Measurements from ENCODE around the gene SLIT1.
A peak's percentile ranks its signal among the peaks of the same experiment; 100 is the strongest.

SLIT1 gene

GRCh38 chr10:97220355-97220754, 34.6 kb upstream of the SLIT1 start:
- TF ChIP-seq POLR2A (IDR thresholded peaks at IDR 0.05; ENCODE audit: low read depth, low read length) (no peak), TAF1 (IDR thresholded peaks at IDR 0.05; ENCODE audit: borderline replicate concordance, low read depth, low read length) (no peak), POLR2AphosphoS5 (IDR thresholded peaks at IDR 0.05; ENCODE audit: low read depth, low read length) (no peak)
- DNase-seq (ENCODE audit: insufficient read length) (no peak), FAIRE-seq (no peak)

GRCh38 chr10:97217299-97217698, 31.5 kb upstream of the SLIT1 start:
- FAIRE-seq (no peak), DNase-seq (ENCODE audit: insufficient read length) (no peak)
- TF ChIP-seq POLR2AphosphoS5 (IDR thresholded peaks at IDR 0.05; ENCODE audit: low read depth, low read length) = no peak
- TF ChIP-seq POLR2A (IDR thresholded peaks at IDR 0.05; ENCODE audit: low read depth, low read length) = no peak
- TF ChIP-seq TAF1 (IDR thresholded peaks at IDR 0.05; ENCODE audit: borderline replicate concordance, low read depth, low read length) = no peak

- TF ChIP-seq POLR2AphosphoS5 (IDR thresholded peaks at IDR 0.05; ENCODE audit: low read depth, low read length) (no peak), POLR2A (IDR thresholded peaks at IDR 0.05; ENCODE audit: low read depth, low read length) (no peak), TAF1 (IDR thresholded peaks at IDR 0.05; ENCODE audit: borderline replicate concordance, low read depth, low read length) (no peak)
Observed at GRCh38 chr10:97215619-97216260, 30.0 kb upstream of the SLIT1 start.

GRCh38 chr10:97213431-97213830, 27.7 kb upstream of the SLIT1 start:
- no peak for FAIRE-seq
- no peak for TF ChIP-seq TAF1 (IDR thresholded peaks at IDR 0.05; ENCODE audit: borderline replicate concordance, low read depth, low read length)
- no peak for TF ChIP-seq POLR2A (IDR thresholded peaks at IDR 0.05; ENCODE audit: low read depth, low read length)
- no peak for TF ChIP-seq POLR2AphosphoS5 (IDR thresholded peaks at IDR 0.05; ENCODE audit: low read depth, low read length)
- DNase-seq (ENCODE audit: insufficient read length) = no peak

More at GRCh38 chr10:97215619-97216260, 30.0 kb upstream of the SLIT1 start:
- FAIRE-seq = no peak
- no peak for DNase-seq (ENCODE audit: insufficient read length)

GRCh38 chr10:97211229-97211628, 25.5 kb upstream of the SLIT1 start:
- TF ChIP-seq TAF1 (IDR thresholded peaks at IDR 0.05; ENCODE audit: borderline replicate concordance, low read depth, low read length) (no peak), POLR2AphosphoS5 (IDR thresholded peaks at IDR 0.05; ENCODE audit: low read depth, low read length) (no peak), POLR2A (IDR thresholded peaks at IDR 0.05; ENCODE audit: low read depth, low read length) (no peak)
- FAIRE-seq = no peak
- no peak for DNase-seq (ENCODE audit: insufficient read length)

- peak; percentile 86 for FAIRE-seq
- TF ChIP-seq POLR2AphosphoS5 (IDR thresholded peaks at IDR 0.05; ENCODE audit: low read depth, low read length) = no peak
Observed at GRCh38 chr10:97210543-97210960, 24.8 kb upstream of the SLIT1 start.

GRCh38 chr10:97207756-97208346, 22.1 kb upstream of the SLIT1 start:
- FAIRE-seq (no peak), DNase-seq (ENCODE audit: insufficient read length) (no peak)
- TF ChIP-seq POLR2AphosphoS5 (IDR thresholded peaks at IDR 0.05; ENCODE audit: low read depth, low read length) (no peak), POLR2A (IDR thresholded peaks at IDR 0.05; ENCODE audit: low read depth, low read length) (no peak), TAF1 (IDR thresholded peaks at IDR 0.05; ENCODE audit: borderline replicate concordance, low read depth, low read length) (no peak)

More at GRCh38 chr10:97210543-97210960, 24.8 kb upstream of the SLIT1 start:
- DNase-seq (ENCODE audit: insufficient read length) = no peak

- no peak for DNase-seq (ENCODE audit: insufficient read length)
- TF ChIP-seq TAF1 (IDR thresholded peaks at IDR 0.05; ENCODE audit: borderline replicate concordance, low read depth, low read length) = no peak
- no peak for TF ChIP-seq POLR2AphosphoS5 (IDR thresholded peaks at IDR 0.05; ENCODE audit: low read depth, low read length)
- no peak for TF ChIP-seq POLR2A (IDR thresholded peaks at IDR 0.05; ENCODE audit: low read depth, low read length)
- no peak for FAIRE-seq
Observed at GRCh38 chr10:97207131-97207530, 21.4 kb upstream of the SLIT1 start.

- DNase-seq (ENCODE audit: insufficient read length) = no peak
- no peak for TF ChIP-seq POLR2AphosphoS5 (IDR thresholded peaks at IDR 0.05; ENCODE audit: low read depth, low read length)
- TF ChIP-seq POLR2A (IDR thresholded peaks at IDR 0.05; ENCODE audit: low read depth, low read length) = no peak
- TF ChIP-seq TAF1 (IDR thresholded peaks at IDR 0.05; ENCODE audit: borderline replicate concordance, low read depth, low read length) = no peak
- no peak for FAIRE-seq
Observed at GRCh38 chr10:97204826-97205679, 19.3 kb upstream of the SLIT1 start.

GRCh38 chr10:97203220-97203619, 17.5 kb upstream of the SLIT1 start:
- no peak for FAIRE-seq
- TF ChIP-seq POLR2A (IDR thresholded peaks at IDR 0.05; ENCODE audit: low read depth, low read length) (no peak), TAF1 (IDR thresholded peaks at IDR 0.05; ENCODE audit: borderline replicate concordance, low read depth, low read length) (no peak), POLR2AphosphoS5 (IDR thresholded peaks at IDR 0.05; ENCODE audit: low read depth, low read length) (no peak)

GRCh38 chr10:97200616-97201015, 14.9 kb upstream of the SLIT1 start:
- FAIRE-seq (peak; percentile 71), DNase-seq (ENCODE audit: insufficient read length) (no peak)
- TF ChIP-seq POLR2AphosphoS5 (IDR thresholded peaks at IDR 0.05; ENCODE audit: low read depth, low read length) (no peak), TAF1 (IDR thresholded peaks at IDR 0.05; ENCODE audit: borderline replicate concordance, low read depth, low read length) (no peak), POLR2A (IDR thresholded peaks at IDR 0.05; ENCODE audit: low read depth, low read length) (no peak)

More at GRCh38 chr10:97203220-97203619, 17.5 kb upstream of the SLIT1 start:
- no peak for DNase-seq (ENCODE audit: insufficient read length)

Data from GM12892 (cell line).